Testis (tissue), 5 donors: ENCODE data around the gene HELB. TPM values are rescaled to one million over a fixed set of nuclear protein-coding genes. Genes with fewer than 3 reads are reported as not detected.
A peak's percentile ranks its signal among the peaks of the same experiment; 100 is the strongest.

Experiments used
- DNase-seq: peaks from one replicate; pipeline ENCODE4 v3.0.0-alpha.2; 2019
- H3K27ac ChIP-seq, 2 donors: fragments of 200-600 bp; sonication (generic); one replicate each; pipeline ENCODE4 v1.5.1; 2019
- H3K27me3 ChIP-seq: fragments of 200-600 bp; sonication (generic); one replicate; pipeline ENCODE4 v1.5.1; 2019
- H3K36me3 ChIP-seq: fragments of 200-600 bp; sonication (generic); one replicate; pipeline ENCODE4 v1.5.1; 2017; ENCODE audit warnings: low read depth; ENCODE audit errors: missing control alignments
- H3K4me1 ChIP-seq: fragments of 200-600 bp; sonication (generic); one replicate; pipeline ENCODE4 v1.5.1; 2019
- H3K4me3 ChIP-seq, 2 donors: fragments of 200-600 bp; sonication (generic); one replicate each; pipeline ENCODE4 v1.5.1; 2017 to 2019
- H3K9me3 ChIP-seq: fragments of 200-600 bp; sonication (generic); one replicate; pipeline ENCODE4 v1.5.1; 2017
- CTCF ChIP-seq, 3 experiments: fragments of 450-650 bp in 2 of 3; fragments of 200-600 bp in 1 of 3; sonication (generic) in 1 of 3; IDR thresholded peaks; one replicate each; pipeline ENCODE4 v1.5.1; 2016 to 2019; ENCODE audit warnings: antibody characterized with exemption in 3 of 3, mild to moderate bottlenecking in 2 of 3, moderate library complexity in 1 of 3
- POLR2A ChIP-seq: fragments of 450-650 bp; IDR thresholded peaks from one replicate; pipeline ENCODE4 v1.6.1; 2017; ENCODE audit warnings: antibody characterized with exemption, mild to moderate bottlenecking, moderate library complexity
- WGBS, 2 donors: methylation state at CpG; one replicate each; pipeline ENCODE4 v1.1.5; 2018; 5-methylcytosine and 5-hydroxymethylcytosine counted together
- intact Hi-C: fragments of 100-400 bp; cut with DNase I; formaldehyde crosslinking; loops from one replicate; pipeline ENCODE4 v1.15.1; 2023; ENCODE audit warnings: low total_unique reads
- long read RNA-seq, 2 donors: transcript quantifications; one replicate each; lab custom pipeline, GENCODE V29; 2026
- polyA plus RNA-seq: library from polyadenylated mRNA; stranded (reverse); fragments of 350-450 nt; fragmentation: Illumina TruSeq; extraction: RNeasy Lipid Tissue Mini Kit (QIAGEN cat#74804); gene quantifications from one replicate; pipeline ENCODE4 v1.2.3, GENCODE V29; 2014; ENCODE audit warnings: low read depth, low replicate concordance; ENCODE audit not compliant: insufficient read depth
- total RNA-seq, 2 donors: library from RNA; depleted of rRNA; stranded (reverse); fragments of >200 nt; gene quantifications; one replicate each; pipeline ENCODE4 v1.2.3, GENCODE V29; 2016

The HELB gene
- 1 to 10 TPM; 5.9 to 6.3 TPM for total RNA-seq
- 1.0 TPM for polyA plus RNA-seq
- long read RNA-seq, donor 1: 0 reads
- long read RNA-seq, donor 2: 0 reads

GRCh38 chr12:66301944-66302826 is at the start of gene HELB:
TSS of gene HELB (plus strand) at chr12:66302493. CDS start at chr12:66302604, 111 bp downstream.
- Histone ChIP-seq H3K4me1 (peaks cover 9% of the 10 kb centered on the region), H3K4me3 (peak within 1 kb of the TSS; percentile 64 to 80), H3K36me3 (no peaks in the 10 kb centered on the region), H3K9me3 (no peaks in the 10 kb centered on the region), H3K27me3 (no peaks in the 10 kb centered on the region), H3K27ac (peak within 1 kb of the TSS; percentile 46 to 70)
- DNase-seq: peak; percentile 99
- 0 to 1% methylated on average over 38 to 44 of the region's 45 CpGs for WGBS, 2 donors
- TF ChIP-seq POLR2A (no peak), CTCF (IDR thresholded peaks at IDR 0.05) (no peak)
- intact Hi-C loops: no loop called here

- 90 to 96% methylated on average over 2 of the region's 2 CpGs for WGBS, 2 donors
- intact Hi-C loops: no loop called here
- no peaks in the 10 kb centered on the region for H3K9me3 ChIP-seq
- no peaks in the 10 kb centered on the region for H3K4me1 ChIP-seq
- no peak overlapping the region for H3K27ac ChIP-seq
- no peak for DNase-seq
- no peak overlapping the region for H3K4me3 ChIP-seq
- TF ChIP-seq POLR2A (no peak), CTCF (IDR thresholded peaks at IDR 0.05) (no peak)
- H3K36me3 ChIP-seq: no peaks in the 10 kb centered on the region
- no peaks in the 10 kb centered on the region for H3K27me3 ChIP-seq
Measured at GRCh38 chr12:66252771-66253170, 49.5 kb upstream of the HELB start.

DNA sequence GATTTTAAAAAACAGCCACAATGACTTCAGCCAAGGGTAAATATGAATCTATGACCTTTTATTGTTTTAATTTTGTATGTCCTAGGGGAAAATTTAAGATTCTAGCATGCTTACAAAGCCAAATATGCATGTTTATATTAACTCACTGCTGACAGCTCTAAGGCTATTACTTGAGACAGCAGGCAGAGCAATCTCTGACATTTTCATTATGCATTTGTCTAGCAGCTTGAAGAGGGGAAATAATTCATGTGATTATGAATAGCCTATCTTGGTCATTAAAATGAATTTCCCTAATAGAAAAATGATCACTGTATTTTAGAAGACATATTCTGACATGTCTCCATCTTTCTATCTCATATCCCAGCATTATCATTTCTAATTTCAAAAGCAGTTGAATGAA is 46.6 kb upstream of the HELB start:
- no peaks in the 10 kb centered on the region for H3K27me3 ChIP-seq
- H3K36me3 ChIP-seq: no peaks in the 10 kb centered on the region
- no peak overlapping the region for H3K4me3 ChIP-seq
- no peaks in the 10 kb centered on the region for H3K4me1 ChIP-seq
- H3K27ac ChIP-seq: no peak overlapping the region
- intact Hi-C loops: no loop called here
- H3K9me3 ChIP-seq: no peaks in the 10 kb centered on the region
- no peak for DNase-seq
- TF ChIP-seq CTCF (IDR thresholded peaks at IDR 0.05) (no peak), POLR2A (no peak)

DNA sequence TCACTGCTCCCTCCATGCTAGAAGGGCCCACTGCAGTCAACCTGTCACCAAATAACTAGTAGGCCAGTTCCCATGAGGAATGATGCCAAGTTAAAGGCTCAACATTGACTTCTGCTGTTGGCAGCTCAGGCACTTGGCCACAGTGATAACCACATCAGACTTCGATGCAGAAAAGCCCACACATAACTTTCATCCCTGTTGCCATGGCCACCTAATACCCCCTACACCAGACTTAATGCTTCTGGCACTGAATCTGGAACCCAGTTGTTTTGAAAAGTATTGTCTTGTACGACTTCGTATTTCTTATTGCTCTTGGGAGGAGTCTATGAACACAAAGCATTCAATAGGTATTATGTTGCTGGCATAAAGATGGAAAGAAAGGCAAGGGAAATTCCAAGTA is 44.3 kb upstream of the HELB start:
- no peaks in the 10 kb centered on the region for H3K36me3 ChIP-seq
- intact Hi-C loops: no loop called here
- H3K4me1 ChIP-seq: no peaks in the 10 kb centered on the region
- H3K4me3 ChIP-seq: no peak overlapping the region
- TF ChIP-seq CTCF (IDR thresholded peaks at IDR 0.05) (no peak), POLR2A (no peak)
- no peaks in the 10 kb centered on the region for H3K27me3 ChIP-seq
- WGBS, 2 donors: 77 to 83% methylated on average over 3 of the region's 3 CpGs
- H3K27ac ChIP-seq: no peak overlapping the region
- DNase-seq: no peak
- no peaks in the 10 kb centered on the region for H3K9me3 ChIP-seq

DNA sequence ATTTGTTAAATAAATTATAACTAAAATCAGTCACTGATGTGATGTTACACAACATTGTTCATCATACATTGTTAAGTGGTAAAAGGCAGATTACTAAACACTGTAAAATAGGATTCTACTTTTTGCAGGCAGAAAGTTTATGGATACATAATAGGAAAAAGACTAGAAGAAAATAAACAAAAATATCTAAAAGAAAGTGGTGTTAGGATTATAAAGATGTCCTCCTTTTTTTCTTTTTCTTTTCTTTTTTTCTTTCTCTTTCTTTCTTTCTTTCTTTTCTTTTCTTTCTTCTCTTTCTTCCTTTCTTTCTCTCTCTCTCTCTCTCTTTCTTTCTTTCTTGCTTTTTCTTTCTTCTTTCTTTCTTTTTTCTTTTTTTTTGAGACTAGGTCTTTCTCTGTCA is 39.6 kb upstream of the HELB start:
- no peaks in the 10 kb centered on the region for H3K9me3 ChIP-seq
- no peak for DNase-seq
- H3K4me1 ChIP-seq: no peaks in the 10 kb centered on the region
- intact Hi-C loops: no loop called here
- no peak for TF ChIP-seq POLR2A
- TF ChIP-seq CTCF (IDR thresholded peaks at IDR 0.05): no peak
- H3K4me3 ChIP-seq: no peak overlapping the region
- H3K27ac ChIP-seq: no peak overlapping the region
- H3K27me3 ChIP-seq: no peaks in the 10 kb centered on the region
- no peaks in the 10 kb centered on the region for H3K36me3 ChIP-seq
